CD4-positive, CD25-positive, alpha-beta regulatory T cell (primary cell): ENCODE data around the gene EIF2B2. TPM values are rescaled to one million over a fixed set of nuclear protein-coding genes. Genes with fewer than 3 reads are reported as not detected.

Experiments
- polyA plus RNA-seq, 4 donors: library from polyadenylated mRNA; unstranded; fragments of 300-500 nt; fragmentation: Illumina TruSeq; gene quantifications; one replicate each; pipeline ENCODE4 v1.2.3, GENCODE V29; 2021
- total RNA-seq: library from RNA; stranded (reverse); gene quantifications from one replicate; pipeline ENCODE4 v1.2.3, GENCODE V29; 2022

Gene EIF2B2
- total and polyA plus RNA-seq, 5 donors from 2014 or later = 24.2 to 61.6 (median 45.6) TPM

Other genes with a start within 250 kb of the EIF2B2 start
- 93.2 TPM for gene YLPM1, start 239.6 kb upstream of the EIF2B2 start, total RNA-seq
- 10 to 100 TPM; 10.5 to 12.6 (median 11.5) TPM for gene YLPM1, start 239.6 kb upstream of the EIF2B2 start, polyA plus RNA-seq
- not detected for gene PROX2, start 126.8 kb upstream of the EIF2B2 start, total RNA-seq
- under 1 TPM in 1 of 4 donors, not detected in 3; 0.21 TPM for gene PROX2, start 126.8 kb upstream of the EIF2B2 start, polyA plus RNA-seq
- 122 TPM for gene DLST, start 121.0 kb upstream of the EIF2B2 start, total RNA-seq
- gene DLST, start 121.0 kb upstream of the EIF2B2 start, polyA plus RNA-seq = 10 to 100 TPM in 2 of 4 donors, 1 to 10 TPM in 2; 8.1 to 11.7 (median 10.2) TPM
- gene RPS6KL1, start 79.7 kb upstream of the EIF2B2 start, total RNA-seq = 4.5 TPM
- 1 to 10 TPM in 2 of 4 donors, under 1 TPM in 2; 0.27 to 3.4 (median 1.4) TPM for gene RPS6KL1, start 79.7 kb upstream of the EIF2B2 start, polyA plus RNA-seq
- gene PGF, start 47.3 kb upstream of the EIF2B2 start, total RNA-seq = not detected
- under 1 TPM in 1 of 4 donors, not detected in 3; 0.44 TPM for gene PGF, start 47.3 kb upstream of the EIF2B2 start, polyA plus RNA-seq
- gene MLH3, start 48.5 kb downstream of the EIF2B2 start, total RNA-seq = 18.9 TPM
- 10 to 100 TPM in 2 of 4 donors, 1 to 10 TPM in 2; 7.2 to 14.8 (median 10.9) TPM for gene MLH3, start 48.5 kb downstream of the EIF2B2 start, polyA plus RNA-seq
- 21.9 TPM for gene ACYP1, start 61.1 kb downstream of the EIF2B2 start, total RNA-seq
- gene ACYP1, start 61.1 kb downstream of the EIF2B2 start, polyA plus RNA-seq = 10 to 100 TPM; 17.0 to 27.5 (median 20.0) TPM
- 0.99 TPM for gene ZC2HC1C, start 66.7 kb downstream of the EIF2B2 start, total RNA-seq
- under 1 TPM in 3 of 4 donors, not detected in 1; 0.49 to 0.95 (median 0.81) TPM for gene ZC2HC1C, start 66.7 kb downstream of the EIF2B2 start, polyA plus RNA-seq
- 58.4 TPM for gene NEK9, start 124.1 kb downstream of the EIF2B2 start, total RNA-seq
- 10 to 100 TPM; 10.8 to 14.4 (median 12.6) TPM for gene NEK9, start 124.1 kb downstream of the EIF2B2 start, polyA plus RNA-seq
- 128 TPM for gene TMED10, start 173.7 kb downstream of the EIF2B2 start, total RNA-seq
- 100 to 1,000 TPM; 238 to 265 (median 250) TPM for gene TMED10, start 173.7 kb downstream of the EIF2B2 start, polyA plus RNA-seq